Lower leg skin (tissue), 4 donors: ENCODE results near the gene MYO1E. TPM values are rescaled to one million over a fixed set of nuclear protein-coding genes. Genes with fewer than 3 reads are reported as not detected.

Experiments
- DNase-seq, 2 donors: peaks; one replicate each; pipeline ENCODE4 v3.0.0-alpha.2; 2019; ENCODE audit warnings: low spot score in 2 of 2
- H3K4me3 ChIP-seq: fragments of 200-600 bp; sonication (generic); 2 replicates; pipeline ENCODE4 v1.5.1; 2017; ENCODE audit warnings: mild to moderate bottlenecking, low read depth; ENCODE audit not compliant: poor library complexity, severe bottlenecking
- CTCF ChIP-seq, 3 donors: fragments of 450-650 bp; IDR thresholded peaks; one replicate each; pipeline ENCODE4 v1.5.1; 2016; ENCODE audit warnings: antibody characterized with exemption in 3 of 3, mild to moderate bottlenecking in 3 of 3, moderate library complexity in 2 of 3
- POLR2A ChIP-seq, 2 donors: fragments of 450-650 bp; IDR thresholded peaks; one replicate each; pipeline ENCODE4 v1.6.1; 2016 to 2017; ENCODE audit warnings: antibody characterized with exemption in 2 of 2, mild to moderate bottlenecking in 1 of 2, moderate library complexity in 1 of 2
- WGBS, 2 donors: methylation state at CpG; one replicate each; pipeline ENCODE4 v1.1.5; 2018; 5-methylcytosine and 5-hydroxymethylcytosine counted together
- intact Hi-C: fragments of 100-400 bp; cut with DNase I; formaldehyde crosslinking; loops from one replicate; pipeline ENCODE4 v1.15.0; 2023; ENCODE audit warnings: low total_unique reads
- total RNA-seq, 4 donors: library from RNA; depleted of rRNA; stranded (reverse); fragments of >200 nt; gene quantifications; one replicate each; pipeline ENCODE4 v1.1.0, GENCODE V29; 2016

Gene MYO1E
- total RNA-seq, 4 donors from 2014 or later = 134 to 218 (median 183) TPM

- WGBS, 2 donors = 83 to 91% methylated on average over 8 of the region's 8 CpGs
- H3K4me3 ChIP-seq = no peak overlapping the region
- TF ChIP-seq POLR2A (IDR thresholded peaks at IDR 0.05) = no peak
- TF ChIP-seq CTCF (IDR thresholded peaks at IDR 0.05) = no peak
- DNase-seq = no peak
- intact Hi-C loops = no loop called here
Measured at GRCh38 chr15:59237119-59237855, 135.4 kb downstream of the MYO1E start.

- intact Hi-C loops = no loop called here
- DNase-seq = no peak
- TF ChIP-seq POLR2A (IDR thresholded peaks at IDR 0.05) = no peak
- TF ChIP-seq CTCF (IDR thresholded peaks at IDR 0.05) = no peak
- WGBS, 2 donors = 52 to 100% methylated on average over 1 of the region's 1 CpG
- H3K4me3 ChIP-seq = no peak overlapping the region
Measured at GRCh38 chr15:59236394-59236793, 136.3 kb downstream of the MYO1E start.

GRCh38 chr15:59232476-59232875 lies 140.2 kb downstream of the MYO1E start:
- 0 to 3% methylated on average over 1 of the region's 1 CpG for WGBS, 2 donors
- H3K4me3 ChIP-seq = no peak overlapping the region
- DNase-seq = no peak
- no peak for TF ChIP-seq POLR2A (IDR thresholded peaks at IDR 0.05)
- TF ChIP-seq CTCF (IDR thresholded peaks at IDR 0.05) = no peak
- intact Hi-C loops = no loop called here

GRCh38 chr15:59230531-59231055 lies 142.1 kb downstream of the MYO1E start:
- DNase-seq = no peak
- TF ChIP-seq POLR2A (IDR thresholded peaks at IDR 0.05) (no peak), CTCF (IDR thresholded peaks at IDR 0.05) (no peak)

GRCh38 chr15:59229453-59229852 lies 143.2 kb downstream of the MYO1E start:
- no peak for TF ChIP-seq POLR2A (IDR thresholded peaks at IDR 0.05)
- no peak for TF ChIP-seq CTCF (IDR thresholded peaks at IDR 0.05)
- 61 to 66% methylated on average over 3 of the region's 3 CpGs for WGBS, 2 donors
- intact Hi-C loops = no loop called here
- H3K4me3 ChIP-seq = no peak overlapping the region
- DNase-seq = no peak

More at GRCh38 chr15:59230531-59231055, 142.1 kb downstream of the MYO1E start:
- no peak overlapping the region for H3K4me3 ChIP-seq
- intact Hi-C loops = no loop called here
- 70 to 87% methylated on average over 2 of the region's 2 CpGs for WGBS, 2 donors
